SK-N-SH (cell line): ENCODE data around the gene TLCD2. TPM values are rescaled to one million over a fixed set of nuclear protein-coding genes. Genes with fewer than 3 reads are reported as not detected.

Experiments used
- CTCF ChIA-PET: fragments of 300-600, 350-600 bp; formaldehyde crosslinking; extraction: SDS; loops from one replicate; lab custom pipeline; 2021; lab: Yijun Ruan, JAX
- POLR2A ChIA-PET: fragments of 350-600 bp; sonication (Branson Sonifier 250); formaldehyde crosslinking; extraction: SDS; loops from one replicate; lab custom pipeline; 2020; ENCODE audit warnings: antibody characterized with exemption, inconsistent platforms; lab: Yijun Ruan, JAX
- DNase-seq: peaks from one replicate; pipeline ENCODE4 v3.0.0; 2012
- H2AFZ ChIP-seq: fragments of 200-600 bp; sonication (generic); 2 replicates; pipeline ENCODE4 v1.8.1; 2016; ENCODE audit warnings: antibody characterized with exemption, mild to moderate bottlenecking, low read depth
- H3F3A ChIP-seq: fragments of 200-600 bp; sonication (generic); replicated peaks from 2 replicates; pipeline ENCODE3; 2016; ENCODE audit warnings: antibody characterized with exemption, mild to moderate bottlenecking; ENCODE audit not compliant: insufficient read depth
- H3K27ac ChIP-seq, 2 experiments: fragments of 200-500 bp in 1 of 2; fragments of 200-600 bp in 1 of 2; sonication (Bioruptor generic) in 1 of 2; sonication (generic), shearing (Covaris generic) in 1 of 2; 2 replicates each; pipeline versions ENCODE4 v1.5.1 to v1.6.1; 2014 to 2016; ENCODE audit warnings: low read depth in 2 of 2, inconsistent platforms in 1 of 2, low read length in 1 of 2, mild to moderate bottlenecking in 1 of 2, mixed read lengths in 1 of 2
- H3K27me3 ChIP-seq: fragments of 200-600 bp; sonication (generic), shearing (Covaris generic); 2 replicates; pipeline ENCODE4 v1.6.1; 2016; ENCODE audit warnings: mixed run types; ENCODE audit not compliant: insufficient read depth
- H3K36me3 ChIP-seq, 2 experiments: fragments of 200-500 bp in 1 of 2; fragments of 200-600 bp in 1 of 2; sonication (Bioruptor generic) in 1 of 2; sonication (generic) in 1 of 2; replicated peaks in 1 of 2; 2 replicates each; pipeline versions ENCODE3 to v1.5.1; 2014 to 2016; ENCODE audit warnings: low read length in 1 of 2, mild to moderate bottlenecking in 1 of 2; ENCODE audit not compliant: insufficient read depth in 2 of 2, control insufficient read depth in 1 of 2
- H3K4me1 ChIP-seq, 2 experiments: fragments of 200-500 bp in 1 of 2; fragments of 200-600 bp in 1 of 2; sonication (Bioruptor generic) in 1 of 2; sonication (generic), shearing (Covaris generic) in 1 of 2; 2 replicates each; pipeline versions ENCODE4 v1.5.1 to v1.6.1; 2014 to 2016; ENCODE audit warnings: low read depth in 1 of 2, low read length in 1 of 2, mixed run types in 1 of 2; ENCODE audit not compliant: insufficient read depth in 2 of 2, control insufficient read depth in 1 of 2
- H3K4me2 ChIP-seq: fragments of 200-600 bp; sonication (generic), shearing (Covaris generic); 2 replicates; pipeline ENCODE4 v1.6.1; 2017; ENCODE audit warnings: mixed run types
- H3K4me3 ChIP-seq, 2 experiments: fragments of 200-500 bp in 1 of 2; fragments of 200-600 bp in 1 of 2; sonication (Bioruptor generic) in 1 of 2; sonication (generic), shearing (Covaris generic) in 1 of 2; 2 replicates each; pipeline versions ENCODE4 v1.5.1 to v1.8.1; 2014 to 2016; ENCODE audit warnings: low read depth in 2 of 2, inconsistent platforms in 1 of 2, low read length in 1 of 2, mild to moderate bottlenecking in 1 of 2, mixed read lengths in 1 of 2, moderate library complexity in 1 of 2
- H3K79me2 ChIP-seq: fragments of 200-600 bp; sonication (generic); 2 replicates; pipeline ENCODE4 v1.8.1; 2017; ENCODE audit warnings: mild to moderate bottlenecking; ENCODE audit not compliant: insufficient read depth
- H3K9ac ChIP-seq: fragments of 200-600 bp; sonication (generic); 2 replicates; pipeline ENCODE4 v1.6.1; 2017; ENCODE audit warnings: mixed run types
- H3K9me2 ChIP-seq: fragments of 200-600 bp; sonication (generic); 2 replicates; pipeline ENCODE4 v1.6.1; 2017; ENCODE audit warnings: mixed run types
- H3K9me3 ChIP-seq: fragments of 200-600 bp; sonication (generic); 2 replicates; pipeline ENCODE4 v1.6.1; 2017; ENCODE audit warnings: mixed run types, mild to moderate bottlenecking, moderate library complexity
- H4K20me1 ChIP-seq: fragments of 200-600 bp; sonication (generic); 2 replicates; pipeline ENCODE4 v1.6.1; 2017; ENCODE audit warnings: mild to moderate bottlenecking, mixed run types; ENCODE audit not compliant: insufficient read depth
- EP300 ChIP-seq, 2 experiments: IDR thresholded peaks; 2 replicates each; pipeline versions ENCODE4 v1.4.0 to v1.6.1; 2012; ENCODE audit warnings: borderline replicate concordance in 1 of 2, low read depth in 1 of 2, low read length in 1 of 2
- EZH2phosphoT487 ChIP-seq: fragments of 200-600 bp; sonication (generic); IDR thresholded peaks from 2 replicates; pipeline ENCODE4 v1.6.1; 2017; ENCODE audit warnings: low read depth, mixed run types, mild to moderate bottlenecking, antibody characterized with exemption, moderate library complexity, borderline replicate concordance
- GABPA ChIP-seq: IDR thresholded peaks from 2 replicates; pipeline ENCODE4 v1.4.0; 2012; ENCODE audit warnings: low read depth, mild to moderate bottlenecking
- GATA2 ChIP-seq: sonication (generic); formaldehyde crosslinking; IDR thresholded peaks from 2 replicates; pipeline ENCODE4 v1.5.0; 2020; ENCODE audit warnings: mild to moderate bottlenecking, missing genetic modification reagents
- JUND ChIP-seq: IDR thresholded peaks from 2 replicates; pipeline ENCODE4 v1.4.0; 2012
- MAX ChIP-seq: IDR thresholded peaks from 2 replicates; pipeline ENCODE4 v1.4.0; 2012; ENCODE audit warnings: low read depth
- MEF2A ChIP-seq: IDR thresholded peaks from 2 replicates; pipeline ENCODE4 v1.4.0; 2012; ENCODE audit warnings: low read depth, borderline replicate concordance
- NFIC ChIP-seq: IDR thresholded peaks from 2 replicates; pipeline ENCODE4 v1.4.0; 2012; ENCODE audit warnings: borderline replicate concordance
- RAD21 ChIP-seq: IDR thresholded peaks from 2 replicates; pipeline ENCODE4 v1.6.1; 2012; ENCODE audit warnings: mild to moderate bottlenecking, low read length
- RCOR1 ChIP-seq: fragments of 150-350 bp; IDR thresholded peaks from 2 replicates; pipeline ENCODE4 v1.6.1; 2017; ENCODE audit warnings: antibody characterized with exemption, low read length
- REST ChIP-seq: IDR thresholded peaks from 2 replicates; pipeline ENCODE4 v1.6.1; 2012; ENCODE audit warnings: mild to moderate bottlenecking, low read depth, low read length, moderate library complexity
- RFX5 ChIP-seq: IDR thresholded peaks from 2 replicates; pipeline ENCODE4 v1.6.1; 2012; ENCODE audit warnings: mild to moderate bottlenecking, improper control_type of control experiment, low read length
- SMC3 ChIP-seq: IDR thresholded peaks from 2 replicates; pipeline ENCODE4 v1.6.1; 2012; ENCODE audit warnings: low read depth, low read length, improper control_type of control experiment
- TCF12 ChIP-seq: IDR thresholded peaks from 2 replicates; pipeline ENCODE4 v1.4.0; 2012
- TEAD4 ChIP-seq: IDR thresholded peaks from 2 replicates; pipeline ENCODE4 v1.4.0; 2012; ENCODE audit warnings: mild to moderate bottlenecking, borderline replicate concordance; ENCODE audit not compliant: insufficient read depth
- YY1 ChIP-seq: IDR thresholded peaks from 2 replicates; pipeline ENCODE4 v1.4.0; 2012; ENCODE audit warnings: low read depth, mild to moderate bottlenecking
- WGBS: methylation state at CpG from one replicate; pipeline ENCODE4 v1.1.6; 2017; ENCODE audit warnings: low lambda C conversion rate; 5-methylcytosine and 5-hydroxymethylcytosine counted together
- polyA plus RNA-seq, 3 experiments: library from polyadenylated mRNA; depleted of rRNA; stranded (reverse); fragments of >200 nt; gene quantifications; 2 replicates each; pipeline ENCODE4 v1.2.3, GENCODE V29; 2012
- TF ChIP-seq, protein P1 (sequence below): IDR thresholded peaks from 2 replicates; pipeline ENCODE4 v1.4.0; 2012; ENCODE audit warnings: low read depth, borderline replicate concordance
- TF ChIP-seq, protein P2 (sequence below): fragments of 150-350 bp; IDR thresholded peaks from 2 replicates; pipeline ENCODE4 v1.6.1; 2016; ENCODE audit warnings: mild to moderate bottlenecking, low read depth, low read length

Gene TLCD2
- polyA plus RNA-seq, 1 of the 3 experiments (the other 2 are of a cell fraction) = 1.3 TPM

- ChIA-PET CTCF (no interaction called here), POLR2A (no interaction called here)
- H4K20me1 ChIP-seq = no peaks in the 10 kb centered on the region
- H3K4me3 ChIP-seq = no peak overlapping the region
- H3K4me1 ChIP-seq = peaks cover 28 to 43% of the 10 kb centered on the region in 2 experiments; a peak in 3 of 4 replicates
- WGBS = 83% methylated on average over 5 of the region's 5 CpGs
- no peak overlapping the region for H3K27ac ChIP-seq
- H3K4me2 ChIP-seq = no peak overlapping the region
- H3K27me3 ChIP-seq = no peaks in the 10 kb centered on the region
- no peak overlapping the region for H2AFZ ChIP-seq
- no peaks in the 10 kb centered on the region for H3K9me2 ChIP-seq
- TF ChIP-seq GATA2 (CRISPR knock-in tag) (no peak), TEAD4 (no peak), RAD21 (no peak), NFIC (no peak), EZH2phosphoT487 (no peak), MAX (no peak), JUND (no peak), REST (no peak), EP300 (IDR thresholded peaks at IDR 0.05; ENCODE audit: borderline replicate concordance in 1 of 2, low read depth in 1 of 2, low read length in 1 of 2) (no peak), RCOR1 (no peak), YY1 (no peak), MEF2A (no peak)
- TF ChIP-seq, protein P1, sequence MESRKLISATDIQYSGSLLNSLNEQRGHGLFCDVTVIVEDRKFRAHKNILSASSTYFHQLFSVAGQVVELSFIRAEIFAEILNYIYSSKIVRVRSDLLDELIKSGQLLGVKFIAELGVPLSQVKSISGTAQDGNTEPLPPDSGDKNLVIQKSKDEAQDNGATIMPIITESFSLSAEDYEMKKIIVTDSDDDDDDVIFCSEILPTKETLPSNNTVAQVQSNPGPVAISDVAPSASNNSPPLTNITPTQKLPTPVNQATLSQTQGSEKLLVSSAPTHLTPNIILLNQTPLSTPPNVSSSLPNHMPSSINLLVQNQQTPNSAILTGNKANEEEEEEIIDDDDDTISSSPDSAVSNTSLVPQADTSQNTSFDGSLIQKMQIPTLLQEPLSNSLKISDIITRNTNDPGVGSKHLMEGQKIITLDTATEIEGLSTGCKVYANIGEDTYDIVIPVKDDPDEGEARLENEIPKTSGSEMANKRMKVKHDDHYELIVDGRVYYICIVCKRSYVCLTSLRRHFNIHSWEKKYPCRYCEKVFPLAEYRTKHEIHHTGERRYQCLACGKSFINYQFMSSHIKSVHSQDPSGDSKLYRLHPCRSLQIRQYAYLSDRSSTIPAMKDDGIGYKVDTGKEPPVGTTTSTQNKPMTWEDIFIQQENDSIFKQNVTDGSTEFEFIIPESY = no peak
- no peaks in the 10 kb centered on the region for H3K9me3 ChIP-seq
- no peak overlapping the region for H3K9ac ChIP-seq
- DNase-seq = no peak
- H3K36me3 ChIP-seq = no peaks in the 10 kb centered on the region
- H3F3A ChIP-seq = no peaks in the 10 kb centered on the region
- no peaks in the 10 kb centered on the region for H3K79me2 ChIP-seq
These were observed 49.4 kb upstream of the TLCD2 start for GRCh38 chr17:1759529-1759928.

GRCh38 chr17:1758807-1759206 is 48.6 kb upstream of the TLCD2 start:
- ChIA-PET POLR2A (no interaction called here), CTCF (no interaction called here)
- WGBS = 92% methylated on average over 15 of the region's 15 CpGs
- no peaks in the 10 kb centered on the region for H3K27me3 ChIP-seq
- no peak overlapping the region for H3K27ac ChIP-seq
- H2AFZ ChIP-seq = no peak overlapping the region
- H3K79me2 ChIP-seq = no peaks in the 10 kb centered on the region
- peaks cover 22 to 36% of the 10 kb centered on the region in 2 experiments; a peak in 3 of 4 replicates for H3K4me1 ChIP-seq
- H3K4me3 ChIP-seq = no peak overlapping the region
- no peaks in the 10 kb centered on the region for H4K20me1 ChIP-seq
- no peak overlapping the region for H3K9ac ChIP-seq
- H3F3A ChIP-seq = no peaks in the 10 kb centered on the region
- no peaks in the 10 kb centered on the region for H3K36me3 ChIP-seq
- no peaks in the 10 kb centered on the region for H3K9me3 ChIP-seq
- H3K4me2 ChIP-seq = no peak overlapping the region
- no peak for DNase-seq
- no peaks in the 10 kb centered on the region for H3K9me2 ChIP-seq
- TF ChIP-seq GABPA (no peak), REST (no peak), GATA2 (CRISPR knock-in tag) (no peak), RFX5 (no peak), SMC3 (no peak), JUND (no peak), EZH2phosphoT487 (no peak), EP300 (IDR thresholded peaks at IDR 0.05; ENCODE audit: borderline replicate concordance in 1 of 2, low read depth in 1 of 2, low read length in 1 of 2) (no peak), TCF12 (no peak)
- TF ChIP-seq, protein P2, sequence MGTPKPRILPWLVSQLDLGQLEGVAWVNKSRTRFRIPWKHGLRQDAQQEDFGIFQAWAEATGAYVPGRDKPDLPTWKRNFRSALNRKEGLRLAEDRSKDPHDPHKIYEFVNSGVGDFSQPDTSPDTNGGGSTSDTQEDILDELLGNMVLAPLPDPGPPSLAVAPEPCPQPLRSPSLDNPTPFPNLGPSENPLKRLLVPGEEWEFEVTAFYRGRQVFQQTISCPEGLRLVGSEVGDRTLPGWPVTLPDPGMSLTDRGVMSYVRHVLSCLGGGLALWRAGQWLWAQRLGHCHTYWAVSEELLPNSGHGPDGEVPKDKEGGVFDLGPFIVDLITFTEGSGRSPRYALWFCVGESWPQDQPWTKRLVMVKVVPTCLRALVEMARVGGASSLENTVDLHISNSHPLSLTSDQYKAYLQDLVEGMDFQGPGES = no peak
